Stimulated activated CD4-positive, alpha-beta T cell treated with anti-CD3 and anti-CD28 coated beads, Interleukin-2, amount 100 ng/mL, for 24 hours (primary cell): ENCODE data around the gene RFPL1.
"Not testable (repeated sequence)": the region's sequence is repeated elsewhere in the genome, so short reads cannot be mapped to it uniquely, and the experiment has no call there.

ENCODE experiments used
- DNase-seq, 2 donors: peaks; one replicate each; pipeline ENCODE4 v3.0.0-alpha.2; 2020

RFPL1 gene

DNA sequence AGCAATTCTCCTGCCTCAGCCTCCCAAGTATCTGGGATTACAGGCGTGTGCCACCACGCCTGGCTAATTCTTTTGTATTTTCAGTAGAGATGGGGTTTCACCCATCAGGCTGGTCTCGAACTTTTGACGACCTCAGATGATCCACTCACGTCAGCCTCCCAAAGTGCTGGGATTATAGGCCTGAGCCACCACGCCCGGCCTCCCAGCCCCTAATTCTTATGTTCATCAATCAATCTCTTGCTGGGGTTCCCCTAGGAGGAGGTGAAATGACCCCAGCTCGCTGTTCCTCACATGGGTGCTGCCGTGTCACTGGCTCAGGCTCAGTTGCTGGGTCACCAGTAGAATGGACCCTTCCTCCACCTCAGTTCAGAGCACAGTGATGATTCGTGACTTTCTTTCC is at the start of gene RFPL1:
Gene RFPL1, plus strand, starts transcription at position 301 of the 400 bp plus-strand sequence.
- DNase-seq, result not testable (repeated sequence)

GRCh38 chr22:29388759-29389090 is 49.7 kb upstream of the RFPL1 start:
- DNase-seq, result no peak

DNA sequence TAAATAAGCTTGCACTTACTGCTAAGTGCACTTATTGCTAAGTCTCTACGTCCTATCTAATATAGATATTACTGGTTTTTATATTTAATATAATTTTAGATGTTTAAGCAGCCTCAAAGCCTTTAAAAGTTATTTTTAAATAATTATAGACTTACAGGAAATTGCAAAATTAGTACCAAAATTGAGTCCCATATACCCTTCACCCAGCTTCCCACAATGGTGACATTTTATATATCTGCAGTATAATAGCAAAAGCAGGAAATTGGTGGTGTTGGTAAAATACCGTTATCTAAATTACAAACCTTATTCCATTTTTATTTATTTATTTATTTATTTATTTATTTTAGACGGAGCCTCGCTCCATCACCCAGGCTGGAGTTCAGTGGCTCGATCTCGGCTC is 48.1 kb upstream of the RFPL1 start:
- no peak for DNase-seq

- no peak for DNase-seq
These were observed 46.8 kb upstream of the RFPL1 start for GRCh38 chr22:29391546-29391945.

- DNase-seq, result no peak
These were observed 45.3 kb upstream of the RFPL1 start for GRCh38 chr22:29393019-29393608.

- DNase-seq, result peak; percentile 71 to 72
These were observed 43.3 kb upstream of the RFPL1 start for GRCh38 chr22:29394931-29395581.

- DNase-seq, result no peak
These were observed 42.3 kb upstream of the RFPL1 start for GRCh38 chr22:29396126-29396525.

GRCh38 chr22:29397791-29398190 is 40.6 kb upstream of the RFPL1 start:
- no peak for DNase-seq

DNA sequence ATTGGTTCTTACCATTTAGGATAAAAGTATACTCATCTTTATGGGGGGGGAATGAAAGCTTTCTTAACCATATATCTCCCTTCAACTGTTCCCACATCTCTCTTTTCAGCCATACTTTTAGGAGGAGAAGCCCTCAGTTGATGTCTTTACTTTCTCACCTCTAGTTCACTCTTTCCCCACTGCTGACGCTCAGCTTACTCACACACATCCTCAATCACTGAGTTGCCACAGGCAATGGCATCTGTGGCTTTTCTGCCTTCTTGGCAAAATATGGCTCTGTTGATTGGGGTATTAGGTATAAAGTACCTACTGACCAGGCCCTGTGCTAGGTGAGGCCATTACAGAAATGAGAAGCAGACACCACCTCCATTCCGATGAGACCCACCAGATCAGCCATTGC is 37.8 kb upstream of the RFPL1 start:
- DNase-seq, result no peak

DNA sequence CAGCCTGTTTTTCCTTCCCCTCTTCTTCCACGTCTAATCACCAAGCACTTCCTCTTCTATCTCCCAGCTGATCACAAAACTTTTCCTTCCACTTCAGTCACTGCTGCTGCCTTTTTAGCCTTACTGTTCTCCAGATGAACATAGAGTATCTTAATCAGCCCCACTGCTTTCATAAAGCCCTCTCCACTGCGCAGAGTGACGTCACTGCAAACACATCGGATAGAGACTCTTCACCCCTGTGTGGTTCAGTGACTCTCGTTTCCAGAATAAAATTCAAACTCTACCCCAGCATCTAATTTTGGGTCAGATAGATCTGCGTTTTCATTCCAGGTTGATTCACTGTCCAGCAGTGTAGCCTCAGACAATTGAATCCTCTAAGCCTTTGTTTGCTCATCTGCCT is 36.8 kb upstream of the RFPL1 start:
- not testable (repeated sequence) for DNase-seq

- DNase-seq, result no peak
These were observed 29.4 kb upstream of the RFPL1 start for GRCh38 chr22:29408940-29409339.

DNA sequence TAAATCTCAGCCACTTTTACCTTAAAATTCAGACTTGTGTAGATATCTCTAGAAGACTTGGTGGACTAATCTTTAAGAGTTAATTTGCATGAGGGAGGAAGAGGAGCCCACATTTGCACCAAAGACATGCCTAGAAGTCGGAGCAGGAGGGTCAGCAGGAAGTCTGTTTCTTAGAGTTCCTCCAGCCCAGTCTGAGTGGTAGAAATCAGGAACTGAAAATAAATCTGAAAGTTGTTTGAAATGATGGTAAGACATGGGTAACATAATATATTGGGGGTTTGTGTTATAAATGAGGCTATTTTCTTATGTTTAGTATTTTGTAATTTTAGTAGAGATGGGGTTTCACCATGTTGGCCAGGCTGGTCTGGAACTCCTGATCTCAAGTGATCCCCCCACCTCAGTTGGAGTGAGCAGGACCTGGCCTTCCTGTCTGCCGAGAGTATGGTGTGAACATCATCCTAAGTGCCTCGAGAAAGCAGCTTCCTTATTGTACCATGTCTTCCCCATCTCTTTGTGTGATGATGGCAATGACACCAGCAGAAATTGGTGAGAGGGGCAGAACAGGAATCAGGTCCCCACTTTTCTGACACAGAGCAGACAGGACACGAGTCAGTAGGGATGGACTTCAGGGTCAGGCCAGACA is 26.7 kb upstream of the RFPL1 start:
- DNase-seq, result not testable (repeated sequence)

DNA sequence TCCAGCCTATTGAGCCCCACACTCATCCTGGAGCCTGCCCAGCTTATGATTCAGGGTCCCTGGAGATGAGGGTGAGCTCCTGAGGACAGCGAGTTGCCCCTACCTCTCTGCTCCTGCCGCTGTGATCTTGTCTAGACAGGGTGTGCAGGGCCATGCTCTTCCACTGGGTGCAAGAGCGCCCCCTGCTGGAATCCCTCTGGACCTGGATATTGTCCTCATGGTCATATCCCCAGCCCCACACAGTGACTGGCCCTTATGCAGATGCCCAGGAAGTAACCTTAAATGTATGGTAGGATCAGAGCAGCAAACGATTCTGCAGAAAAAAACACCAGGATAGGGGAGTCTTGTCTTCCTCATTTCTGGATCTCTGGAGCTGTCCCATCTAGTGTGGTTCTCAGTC is 25.6 kb upstream of the RFPL1 start:
- DNase-seq, result peak in 1 of 2 donors; percentile 24

DNA sequence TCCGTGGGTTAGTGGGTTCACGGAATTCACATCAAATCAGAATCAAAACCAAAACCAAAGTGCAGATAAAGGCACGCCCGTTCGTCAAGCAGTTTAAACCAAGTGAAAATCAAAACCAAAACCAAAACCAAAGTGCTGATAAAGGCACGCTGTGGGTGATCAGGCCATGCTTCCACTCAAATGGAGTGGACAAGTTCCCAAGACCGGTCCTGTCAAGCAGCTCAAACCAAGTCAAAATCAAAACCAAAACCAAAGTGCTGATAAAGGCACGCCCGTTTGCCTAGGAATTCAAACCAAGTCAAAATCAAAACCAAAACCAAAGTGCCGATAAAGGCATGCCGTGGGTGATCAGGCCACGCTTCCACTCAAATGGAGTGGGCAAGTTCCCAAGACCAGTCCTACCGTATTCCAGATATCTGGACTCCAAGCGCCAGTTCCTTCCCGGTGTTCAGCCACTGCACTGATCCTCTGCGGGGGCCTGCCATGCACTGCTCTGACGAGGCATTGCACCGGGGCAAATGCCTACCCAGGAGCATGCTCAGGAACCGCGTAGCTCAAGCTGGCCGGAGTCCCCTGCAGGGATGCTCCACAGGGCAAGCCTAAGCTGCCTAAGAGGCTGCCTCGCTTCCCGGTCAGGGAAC is 23.3 kb upstream of the RFPL1 start:
- peak; percentile 51 to 64 for DNase-seq

GRCh38 chr22:29418704-29419103 is 19.7 kb upstream of the RFPL1 start:
- DNase-seq, result not testable (repeated sequence)

DNA sequence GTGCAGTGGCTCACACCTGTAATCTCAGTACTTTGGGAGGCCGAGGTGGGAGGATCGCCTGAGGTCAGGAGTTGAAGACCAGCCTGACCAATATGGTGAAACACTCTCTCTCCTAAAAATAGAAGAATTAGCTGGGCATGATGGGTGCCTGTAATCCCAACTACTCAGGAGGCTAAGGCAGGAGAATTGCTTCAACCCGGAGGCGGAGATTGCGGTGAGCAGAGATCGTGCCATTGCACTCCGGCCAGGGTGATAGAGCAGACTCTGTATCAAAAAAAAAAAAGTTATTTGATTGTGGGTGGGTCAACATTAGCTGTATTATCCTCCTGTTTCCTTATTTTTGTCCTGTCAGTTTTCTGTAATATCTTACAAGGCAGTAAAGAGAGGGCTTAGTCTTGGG is 11.9 kb upstream of the RFPL1 start:
- no peak for DNase-seq

DNA sequence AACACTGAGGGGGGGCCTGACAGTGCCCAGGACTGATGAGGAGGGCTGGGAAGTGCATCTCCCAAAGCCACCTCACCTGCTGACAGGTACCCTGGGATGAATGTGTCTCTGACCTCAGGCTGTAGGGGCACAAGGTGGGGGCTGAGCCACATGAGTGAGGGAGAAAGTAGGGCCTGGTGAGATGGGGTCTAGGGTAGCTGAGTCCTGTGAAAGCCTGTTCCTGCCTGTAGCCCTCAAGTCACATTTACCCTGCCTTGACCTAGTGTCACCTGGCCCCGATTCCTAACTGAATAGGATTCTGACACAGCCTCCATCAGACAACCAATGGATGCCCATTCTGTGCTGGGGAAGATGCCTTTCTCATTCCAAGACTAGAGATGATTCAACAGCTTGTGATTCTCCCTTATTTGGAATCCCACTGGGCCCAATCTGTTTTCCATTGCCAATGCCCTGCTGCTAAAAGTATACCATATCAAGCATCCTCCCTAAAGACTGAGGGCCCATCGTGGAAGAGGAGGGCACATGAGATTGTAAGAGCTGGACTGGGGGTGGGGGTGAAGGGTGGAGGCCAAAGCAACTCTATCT is 11.1 kb upstream of the RFPL1 start:
- DNase-seq, result no peak

DNA sequence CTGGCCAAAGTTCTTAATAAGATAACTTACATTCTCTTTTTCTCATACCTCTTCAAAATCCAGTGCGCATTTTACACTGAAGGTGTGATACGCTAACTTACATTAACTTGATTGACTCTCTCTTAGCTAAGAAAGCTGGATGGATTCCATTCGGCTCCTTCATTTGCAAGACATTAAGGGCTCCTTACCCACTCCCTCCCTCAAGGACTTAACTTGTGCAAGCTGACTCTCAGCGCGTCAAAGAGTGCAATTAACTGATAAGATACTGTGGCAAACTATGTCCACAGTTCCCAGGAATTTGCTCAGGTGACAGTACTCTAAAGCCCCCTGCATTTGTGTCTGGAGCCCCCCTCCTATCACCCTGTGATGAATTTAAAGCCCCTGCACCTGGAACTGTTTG is 6.4 kb upstream of the RFPL1 start:
- no peak for DNase-seq

DNA sequence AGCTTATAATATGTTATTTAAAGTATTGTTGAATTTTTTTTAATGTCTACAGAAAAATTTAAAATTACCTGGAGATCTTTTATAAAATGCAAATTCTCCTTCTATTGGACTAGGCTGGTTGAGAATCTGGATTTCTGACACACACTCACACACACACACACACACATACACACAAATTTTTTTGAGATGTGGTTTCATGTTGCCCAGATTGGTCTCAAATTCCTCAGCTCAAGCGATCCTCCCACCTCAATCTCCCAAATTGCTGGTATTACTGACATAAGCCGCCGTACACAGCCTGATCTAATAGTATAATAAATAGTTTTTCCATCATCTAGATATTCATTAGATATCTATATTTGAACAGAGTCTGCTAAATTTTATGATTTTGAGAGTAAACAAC is 4.5 kb upstream of the RFPL1 start:
- DNase-seq, result no peak

GRCh38 chr22:29434288-29434687 is 4.1 kb upstream of the RFPL1 start:
- no peak for DNase-seq

- DNase-seq, result no peak
These were observed 2.9 kb upstream of the RFPL1 start for GRCh38 chr22:29435236-29436136.

DNA sequence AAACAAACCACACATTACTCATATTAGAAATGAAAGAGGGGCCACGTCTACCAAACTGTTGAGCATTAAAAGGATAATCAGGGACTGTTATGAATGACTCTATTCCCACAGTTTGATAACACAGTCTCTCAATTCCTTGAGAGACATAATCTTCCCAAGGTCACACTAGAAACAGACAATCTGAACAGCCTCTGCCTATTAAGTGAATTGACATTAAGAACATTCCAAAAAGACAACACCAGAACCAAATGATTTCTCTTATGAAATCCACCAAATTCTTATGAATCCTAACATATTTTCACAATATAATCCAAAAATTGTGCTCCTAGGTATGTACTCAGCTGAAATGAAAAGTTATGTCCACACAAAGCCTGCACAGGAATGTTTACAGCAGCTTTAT is 4.6 kb downstream of the RFPL1 start:
- DNase-seq, result no peak

- DNase-seq, result no peak
These were observed 5.1 kb downstream of the RFPL1 start for GRCh38 chr22:29443452-29443851.
